ENCODE data around the gene LAMA1.

LAMA1 gene

DNA sequence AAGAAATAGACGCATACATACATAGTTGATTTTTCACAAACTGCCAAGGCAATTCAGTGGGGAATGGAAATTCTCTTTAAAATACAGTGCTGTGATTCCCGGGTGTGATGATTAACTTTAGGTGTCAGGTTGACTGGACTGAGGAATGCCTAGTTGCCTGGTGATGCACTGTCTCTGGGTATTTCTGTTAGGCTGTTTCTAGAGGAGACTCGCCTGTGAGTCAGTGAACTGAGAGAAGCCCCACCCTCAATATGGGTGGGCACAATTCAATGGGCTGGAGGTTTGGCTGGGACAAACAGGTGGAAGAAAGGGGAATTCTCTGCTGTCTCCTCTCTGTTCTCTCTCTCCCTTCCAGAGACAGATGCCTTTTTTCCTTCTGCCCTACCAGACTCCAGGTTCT lies 200.5 kb downstream of the LAMA1 start:
- DNase-seq (ENCODE audit: insufficient read length, low spot score) (no peak), FAIRE-seq (no peak)
- TF ChIP-seq TAF1 (IDR thresholded peaks at IDR 0.05; ENCODE audit: low read depth, low read length) (no peak), PAX5 (IDR thresholded peaks at IDR 0.05; ENCODE audit: insufficient read depth, low read length, severe bottlenecking) (no peak), SPI1 (IDR thresholded peaks at IDR 0.05; ENCODE audit: low read depth, low read length) (no peak), POU2F2 (IDR thresholded peaks at IDR 0.05; ENCODE audit: low read depth, low read length) (no peak), POLR2AphosphoS5 (IDR thresholded peaks at IDR 0.05; ENCODE audit: low read depth, low read length) (no peak), POLR2A (IDR thresholded peaks at IDR 0.05; ENCODE audit: low read depth, low read length) (no peak)

DNA sequence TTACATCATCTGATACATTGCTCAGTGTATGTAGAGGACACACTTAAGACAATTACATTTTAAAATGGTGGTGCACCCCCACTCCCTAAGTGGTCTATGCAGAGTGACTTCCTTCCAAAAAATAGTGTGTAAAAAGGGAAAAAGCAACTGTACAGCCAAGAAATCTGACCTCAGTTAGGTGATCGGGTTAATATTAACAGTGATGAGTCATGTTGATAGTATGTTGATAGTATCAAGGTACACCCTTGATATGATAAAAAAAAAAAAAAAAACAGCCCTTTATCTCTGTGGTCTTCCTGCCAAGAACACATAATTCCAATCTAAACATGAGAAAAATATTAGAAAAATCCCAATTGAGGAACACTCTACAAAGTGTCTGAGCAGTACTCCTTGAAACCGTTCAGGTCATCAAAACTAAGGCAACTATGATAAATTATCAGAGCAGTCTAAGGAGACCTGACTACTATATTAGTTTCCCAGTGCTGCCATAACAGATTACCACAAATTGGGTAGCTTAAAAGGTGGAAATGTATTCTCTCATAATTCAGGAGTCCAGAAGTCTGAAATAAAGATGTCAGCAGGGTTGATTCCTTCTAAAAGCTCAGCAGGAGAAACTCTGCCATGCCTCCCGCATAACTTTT lies 216.2 kb downstream of the LAMA1 start:
- FAIRE-seq (no peak), DNase-seq (ENCODE audit: insufficient read length, low spot score) (no peak)
- no peak for TF ChIP-seq PAX5 (IDR thresholded peaks at IDR 0.05; ENCODE audit: insufficient read depth, low read length, severe bottlenecking)
- no peak for TF ChIP-seq SPI1 (IDR thresholded peaks at IDR 0.05; ENCODE audit: low read depth, low read length)
- TF ChIP-seq POLR2A (IDR thresholded peaks at IDR 0.05; ENCODE audit: low read depth, low read length): no peak
- TF ChIP-seq TAF1 (IDR thresholded peaks at IDR 0.05; ENCODE audit: low read depth, low read length): no peak
- TF ChIP-seq POLR2AphosphoS5 (IDR thresholded peaks at IDR 0.05; ENCODE audit: low read depth, low read length): no peak
- no peak for TF ChIP-seq POU2F2 (IDR thresholded peaks at IDR 0.05; ENCODE audit: low read depth, low read length)

DNA sequence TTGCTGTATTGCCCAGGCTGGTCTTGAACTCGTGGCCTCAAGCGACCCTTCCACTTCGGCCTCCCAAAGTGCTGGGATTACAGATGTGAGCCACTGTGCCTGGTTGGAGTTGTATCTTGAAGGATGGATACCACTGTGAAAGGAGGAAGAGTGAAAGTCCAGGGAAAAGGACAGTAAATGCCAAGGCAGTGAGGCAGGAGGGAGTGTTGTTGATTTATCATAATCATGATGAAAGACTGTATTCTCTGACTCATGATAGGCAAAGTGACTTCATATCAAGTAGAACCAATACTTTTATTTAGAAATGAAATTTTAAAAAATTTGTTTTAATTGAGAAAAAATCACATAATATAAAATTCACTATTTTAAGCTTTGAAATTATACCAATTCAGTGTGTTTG lies 225.8 kb downstream of the LAMA1 start:
- no peak for FAIRE-seq
- no peak for DNase-seq (ENCODE audit: insufficient read length, low spot score)
- TF ChIP-seq PAX5 (IDR thresholded peaks at IDR 0.05; ENCODE audit: insufficient read depth, low read length, severe bottlenecking) (no peak), TAF1 (IDR thresholded peaks at IDR 0.05; ENCODE audit: low read depth, low read length) (no peak), POLR2AphosphoS5 (IDR thresholded peaks at IDR 0.05; ENCODE audit: low read depth, low read length) (no peak), SPI1 (IDR thresholded peaks at IDR 0.05; ENCODE audit: low read depth, low read length) (no peak), POLR2A (IDR thresholded peaks at IDR 0.05; ENCODE audit: low read depth, low read length) (no peak), POU2F2 (IDR thresholded peaks at IDR 0.05; ENCODE audit: low read depth, low read length) (no peak)

All from GM12891 (cell line).